ENCODE data around the gene ADRB2.

ADRB2 gene

GRCh38 chr5:148855249-148856008 lies 29.0 kb downstream of the ADRB2 start:
- no peak for DNase-seq (ENCODE audit: low spot score)
- Histone ChIP-seq H3K27ac (no peak overlapping the region), H3K4me3 (no peak overlapping the region)
- TF ChIP-seq, protein P1, sequence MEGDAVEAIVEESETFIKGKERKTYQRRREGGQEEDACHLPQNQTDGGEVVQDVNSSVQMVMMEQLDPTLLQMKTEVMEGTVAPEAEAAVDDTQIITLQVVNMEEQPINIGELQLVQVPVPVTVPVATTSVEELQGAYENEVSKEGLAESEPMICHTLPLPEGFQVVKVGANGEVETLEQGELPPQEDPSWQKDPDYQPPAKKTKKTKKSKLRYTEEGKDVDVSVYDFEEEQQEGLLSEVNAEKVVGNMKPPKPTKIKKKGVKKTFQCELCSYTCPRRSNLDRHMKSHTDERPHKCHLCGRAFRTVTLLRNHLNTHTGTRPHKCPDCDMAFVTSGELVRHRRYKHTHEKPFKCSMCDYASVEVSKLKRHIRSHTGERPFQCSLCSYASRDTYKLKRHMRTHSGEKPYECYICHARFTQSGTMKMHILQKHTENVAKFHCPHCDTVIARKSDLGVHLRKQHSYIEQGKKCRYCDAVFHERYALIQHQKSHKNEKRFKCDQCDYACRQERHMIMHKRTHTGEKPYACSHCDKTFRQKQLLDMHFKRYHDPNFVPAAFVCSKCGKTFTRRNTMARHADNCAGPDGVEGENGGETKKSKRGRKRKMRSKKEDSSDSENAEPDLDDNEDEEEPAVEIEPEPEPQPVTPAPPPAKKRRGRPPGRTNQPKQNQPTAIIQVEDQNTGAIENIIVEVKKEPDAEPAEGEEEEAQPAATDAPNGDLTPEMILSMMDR (IDR thresholded peaks at IDR 0.05) = no peak

DNA sequence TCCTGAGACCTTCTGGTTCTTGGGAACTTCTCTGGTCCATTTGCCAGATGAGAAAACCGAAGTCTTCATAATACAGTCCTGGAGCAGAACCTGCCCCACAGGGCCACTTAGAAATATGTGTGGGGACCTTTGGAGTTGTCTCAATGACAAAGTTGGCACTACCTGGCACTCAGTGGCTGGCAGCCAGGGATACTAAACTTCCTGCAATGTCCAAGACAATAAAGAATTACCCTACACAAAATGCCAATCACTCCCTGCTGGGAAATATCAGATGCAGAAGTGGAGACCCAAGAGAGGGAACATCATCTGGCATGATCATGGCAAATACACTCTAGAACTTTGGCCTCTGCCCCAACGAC lies 29.6 kb downstream of the ADRB2 start:
- TF ChIP-seq, protein P1 (IDR thresholded peaks at IDR 0.05) = no peak
- DNase-seq (ENCODE audit: low spot score) = no peak
- no peak overlapping the region for H3K4me3 ChIP-seq
- H3K27ac ChIP-seq = no peak overlapping the region

DNA sequence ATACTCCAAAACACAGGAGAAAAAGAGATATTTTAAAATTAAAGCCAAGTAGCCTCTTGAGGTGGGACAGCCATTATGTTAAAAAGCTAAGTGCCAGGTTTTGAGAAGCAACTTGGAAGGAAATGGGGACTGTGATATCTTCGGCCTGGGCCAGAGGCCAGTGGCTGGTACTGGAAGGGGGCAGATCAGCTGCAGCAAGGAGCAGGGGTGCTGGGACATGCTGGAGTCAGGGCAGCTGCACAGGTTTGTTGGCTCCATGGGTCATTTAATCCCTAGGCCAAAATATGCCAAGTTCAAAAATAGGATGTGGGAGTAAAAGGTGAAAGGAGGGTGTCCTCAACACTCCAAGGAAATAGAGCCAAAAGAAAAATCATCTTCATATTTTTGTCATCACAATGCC lies 30.0 kb downstream of the ADRB2 start:
- DNase-seq (ENCODE audit: low spot score) = no peak
- TF ChIP-seq, protein P1 (IDR thresholded peaks at IDR 0.05) = no peak
- H3K27ac ChIP-seq = no peak overlapping the region
- no peak overlapping the region for H3K4me3 ChIP-seq

- no peak overlapping the region for H3K4me3 ChIP-seq
- H3K27ac ChIP-seq = no peak overlapping the region
- no peak for DNase-seq (ENCODE audit: low spot score)
- TF ChIP-seq, protein P1 (IDR thresholded peaks at IDR 0.05) = no peak
These were observed 31.1 kb downstream of the ADRB2 start for GRCh38 chr5:148857474-148857873.

- TF ChIP-seq, protein P1 (IDR thresholded peaks at IDR 0.05) = no peak
- H3K4me3 ChIP-seq = no peak overlapping the region
- no peak for DNase-seq (ENCODE audit: low spot score)
- no peak overlapping the region for H3K27ac ChIP-seq
These were observed 31.7 kb downstream of the ADRB2 start for GRCh38 chr5:148858106-148858505.

DNA sequence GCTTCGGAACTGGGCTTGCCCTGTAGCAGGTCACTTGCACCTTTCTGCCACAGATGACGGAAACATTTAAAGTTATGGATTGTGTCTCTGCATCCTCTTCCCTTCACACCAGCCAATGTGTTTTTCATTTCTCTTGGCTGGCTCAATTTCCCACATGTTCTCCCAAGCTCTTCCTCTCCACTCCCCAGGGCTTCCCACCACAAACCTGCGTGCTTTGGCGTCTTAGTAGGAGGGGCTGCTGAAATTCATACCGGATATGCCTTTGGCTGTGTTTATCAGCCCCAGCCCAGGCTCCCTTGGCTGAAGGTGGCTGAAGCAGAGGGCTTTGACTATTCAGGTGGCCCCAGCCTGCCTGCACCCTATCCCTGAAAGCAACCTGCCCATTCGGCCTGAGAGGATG lies 32.1 kb downstream of the ADRB2 start:
- TF ChIP-seq, protein P1 (IDR thresholded peaks at IDR 0.05) = no peak
- Histone ChIP-seq H3K27ac (no peak overlapping the region), H3K4me3 (no peak overlapping the region)
- DNase-seq (ENCODE audit: low spot score) = no peak

- no peak overlapping the region for H3K27ac ChIP-seq
- DNase-seq (ENCODE audit: low spot score) = no peak
- no peak overlapping the region for H3K4me3 ChIP-seq
- TF ChIP-seq, protein P1 (IDR thresholded peaks at IDR 0.05) = no peak
These were observed 33.3 kb downstream of the ADRB2 start for GRCh38 chr5:148859703-148860102.

Data from coronary artery (tissue), 2 donors.